Caco-2 (cell line): ENCODE measurements around the gene RAE1. TPM values are rescaled to one million over a fixed set of nuclear protein-coding genes. Genes with fewer than 3 reads are reported as not detected.

Source experiments
- BruUV-seq: library from RNA; stranded (reverse); fragments of 400-500 nt; replicated peaks from 2 replicates; lab custom pipeline; 2021; lab: Mats Ljungman, UMichigan
- CTCF ChIA-PET: fragments of 300-600 bp; sonication (Branson Sonifier 250); formaldehyde crosslinking; loops from one replicate; lab custom pipeline; 2022; ENCODE audit warnings: antibody characterized with exemption; lab: Charles Lee
- POLR2A ChIA-PET: fragments of 300-600 bp; sonication (Branson Sonifier 250); formaldehyde crosslinking; loops from one replicate; lab custom pipeline; 2022; ENCODE audit warnings: antibody characterized with exemption; lab: Charles Lee
- DNase-seq, 2 experiments: peaks; one replicate each; pipeline versions ENCODE4 v3.0.0 to v3.0.0-alpha.2; 2020 to 2022
- H3K27me3 ChIP-seq: replicated peaks from 2 replicates; pipeline ENCODE4 v1.6.0; 2011; ENCODE audit warnings: low read length; ENCODE audit not compliant: control insufficient read depth, insufficient read depth
- H3K36me3 ChIP-seq: 2 replicates; pipeline ENCODE4 v1.5.1; 2011; ENCODE audit warnings: low read length; ENCODE audit not compliant: control insufficient read depth, insufficient read depth
- H3K4me1 ChIP-seq: fragments of 250-450 bp; sonication (Bioruptor Pico); 2 replicates; pipeline ENCODE4 v1.5.1; 2020; ENCODE audit warnings: mild to moderate bottlenecking
- H3K4me3 ChIP-seq: 2 replicates; pipeline ENCODE4 v1.5.1; 2011; ENCODE audit warnings: low read depth, mild to moderate bottlenecking, control low read depth, low read length
- H3K9me3 ChIP-seq: fragments of 250-450 bp; sonication (Bioruptor Pico); 2 replicates; pipeline ENCODE4 v1.5.1; 2020; ENCODE audit warnings: mild to moderate bottlenecking, moderate library complexity
- H3K27ac Mint-ChIP-seq: one replicate; pipeline ENCODE4 v1.8.0; 2022; ENCODE audit warnings: mixed read lengths; ENCODE audit not compliant: unreplicated experiment
- H3K27me3 Mint-ChIP-seq: one replicate; pipeline ENCODE4 v1.8.0; 2022; ENCODE audit warnings: mixed read lengths; ENCODE audit not compliant: insufficient read depth, unreplicated experiment
- H3K36me3 Mint-ChIP-seq: one replicate; pipeline ENCODE4 v1.8.0; 2022; ENCODE audit warnings: mild to moderate bottlenecking, mixed read lengths; ENCODE audit not compliant: insufficient read depth, unreplicated experiment
- H3K4me1 Mint-ChIP-seq: one replicate; pipeline ENCODE4 v1.8.0; 2022; ENCODE audit warnings: low read depth, mixed read lengths; ENCODE audit not compliant: unreplicated experiment
- H3K4me3 Mint-ChIP-seq: one replicate; pipeline ENCODE4 v1.8.0; 2022; ENCODE audit warnings: mild to moderate bottlenecking, moderate library complexity, mixed read lengths; ENCODE audit not compliant: unreplicated experiment
- H3K9me3 Mint-ChIP-seq: one replicate; pipeline ENCODE4 v1.8.0; 2022; ENCODE audit warnings: mixed read lengths; ENCODE audit not compliant: unreplicated experiment
- CTCF ChIP-seq, 2 experiments: fragments of 200-600 bp in 1 of 2; IDR thresholded peaks; 1 replicate in 1 of 2; 2 replicates in 1 of 2; pipeline versions ENCODE4 v1.5.1 to v1.8.0; 2011 to 2022; ENCODE audit warnings: antibody characterized with exemption in 1 of 2, control low read depth in 1 of 2, inconsistent platforms in 1 of 2, low read depth in 1 of 2, low read length in 1 of 2, mild to moderate bottlenecking in 1 of 2, moderate library complexity in 1 of 2; ENCODE audit not compliant: insufficient read depth in 1 of 2, severe bottlenecking in 1 of 2, unreplicated experiment in 1 of 2
- intact Hi-C: fragments of 100-400 bp; cut with micrococcal nuclease; formaldehyde crosslinking; loops from one replicate; pipeline ENCODE4 v1.10.0; 2022; ENCODE audit not compliant: unreplicated experiment
- total RNA-seq: library from RNA; stranded (reverse); gene quantifications from 2 replicates; pipeline ENCODE4 v1.2.3, GENCODE V29; 2022

RAE1 gene
- total RNA-seq, 1 experiment from 2014 or later, result 133 TPM

GRCh38 chr20:57378107-57378506, 27.1 kb downstream of the RAE1 start:
- H3K4me1 Mint-ChIP-seq, result peaks cover 2% of the 10 kb centered on the region
- intact Hi-C loops, result no loop called here
- H3K9me3 ChIP-seq, result no peaks in the 10 kb centered on the region
- no peak for TF ChIP-seq CTCF (IDR thresholded peaks at IDR 0.05; ENCODE audit: insufficient read depth in 1 of 2, low read depth in 1 of 2, low read length in 1 of 2, severe bottlenecking in 1 of 2, unreplicated experiment in 1 of 2)
- DNase-seq, result no peak
- H3K9me3 Mint-ChIP-seq, result no peaks in the 10 kb centered on the region
- BruUV-seq, result no TSS peak
- peaks cover 10% of the 10 kb centered on the region for H3K36me3 ChIP-seq
- H3K27me3 Mint-ChIP-seq, result no peaks in the 10 kb centered on the region
- ChIA-PET POLR2A (no interaction called here), CTCF (no interaction called here)
- no peak overlapping the region for H3K27ac Mint-ChIP-seq
- H3K27me3 ChIP-seq, result no peaks in the 10 kb centered on the region
- no peaks in the 10 kb centered on the region for H3K4me1 ChIP-seq
- H3K4me3 Mint-ChIP-seq, result no peak overlapping the region
- H3K4me3 ChIP-seq, result no peak overlapping the region
- peaks cover 75% of the 10 kb centered on the region for H3K36me3 Mint-ChIP-seq

- Mint-ChIP-seq H3K9me3 (no peaks in the 10 kb centered on the region), H3K36me3 (peaks cover 69% of the 10 kb centered on the region), H3K27me3 (no peaks in the 10 kb centered on the region), H3K4me1 (peaks cover 7% of the 10 kb centered on the region), H3K27ac (no peak overlapping the region), H3K4me3 (no peak overlapping the region)
- CTCF ChIA-PET, result interaction anchor here (1.0 kb wide), 1 partner anchor 13 kb away, joined by 3 read pairs; the partner anchor contains the start of gene RBM38
- Histone ChIP-seq H3K4me3 (no peak overlapping the region), H3K9me3 (no peaks in the 10 kb centered on the region), H3K27me3 (no peaks in the 10 kb centered on the region), H3K36me3 (peaks cover 10% of the 10 kb centered on the region), H3K4me1 (no peaks in the 10 kb centered on the region)
- intact Hi-C loops, result no loop called here
- POLR2A ChIA-PET, result no interaction called here
- TF ChIP-seq CTCF (IDR thresholded peaks at IDR 0.05; ENCODE audit: insufficient read depth in 1 of 2, low read depth in 1 of 2, low read length in 1 of 2, severe bottlenecking in 1 of 2, unreplicated experiment in 1 of 2), result no peak
- no TSS peak for BruUV-seq
- DNase-seq, result no peak
Measured at GRCh38 chr20:57378646-57379262, 27.7 kb downstream of the RAE1 start.

GRCh38 chr20:57379263-57379647, 28.2 kb downstream of the RAE1 start:
- ChIA-PET CTCF (interaction anchor here (1.0 to 1.6 kb wide), 2 partner anchors 12 to 119 kb away, joined by 3 to 6 read pairs; partner anchors contain the start of gene RBM38), POLR2A (no interaction called here)
- no peaks in the 10 kb centered on the region for H3K4me1 ChIP-seq
- Mint-ChIP-seq H3K4me1 (peaks cover 10% of the 10 kb centered on the region), H3K27me3 (no peaks in the 10 kb centered on the region), H3K36me3 (peaks cover 68% of the 10 kb centered on the region), H3K4me3 (no peak overlapping the region), H3K27ac (no peak overlapping the region), H3K9me3 (no peaks in the 10 kb centered on the region)
- no peak overlapping the region for H3K4me3 ChIP-seq
- BruUV-seq, result no TSS peak
- no peaks in the 10 kb centered on the region for H3K9me3 ChIP-seq
- peak in 1 of 2 experiments; percentile 15 for TF ChIP-seq CTCF (IDR thresholded peaks at IDR 0.05; ENCODE audit: insufficient read depth in 1 of 2, low read depth in 1 of 2, low read length in 1 of 2, severe bottlenecking in 1 of 2, unreplicated experiment in 1 of 2)
- H3K36me3 ChIP-seq, result peaks cover 10% of the 10 kb centered on the region
- no peaks in the 10 kb centered on the region for H3K27me3 ChIP-seq
- intact Hi-C loops, result no loop called here
- no peak for DNase-seq
